Psoas muscle (tissue), 8 donors: Measurements from ENCODE around the gene FZD2. TPM values are rescaled to one million over a fixed set of nuclear protein-coding genes. Genes with fewer than 3 reads are reported as not detected.

Experiments
- ATAC-seq, 4 donors: fragments of 200-7000 bp; cut with Tn5 transposase; one replicate each; pipeline ENCODE4 v1.9.1; 2020; ENCODE audit warnings: moderate library complexity in 3 of 4, mild to moderate bottlenecking in 2 of 4
- DNase-seq, 2 donors: peaks; one replicate each; pipeline ENCODE4 v3.0.0-alpha.2; 2020
- H3K27ac ChIP-seq: fragments of 200-600 bp; one replicate; pipeline ENCODE4 v1.8.0; 2022
- H3K27me3 ChIP-seq, 3 donors: fragments of 200-600 bp in 1 of 3; one replicate each; pipeline versions ENCODE4 v1.6.1 to v1.8.0; 2013 to 2022; ENCODE audit warnings: low read length in 2 of 3, mild to moderate bottlenecking in 2 of 3, moderate library complexity in 1 of 3; ENCODE audit not compliant: insufficient read depth in 3 of 3
- H3K36me3 ChIP-seq, 2 donors: fragments of 200-600 bp in 1 of 2; one replicate each; pipeline versions ENCODE4 v1.6.1 to v1.8.0; 2013 to 2022; ENCODE audit warnings: low read depth in 1 of 2, mild to moderate bottlenecking in 1 of 2, moderate library complexity in 1 of 2; ENCODE audit not compliant: insufficient read depth in 1 of 2
- H3K4me1 ChIP-seq: fragments of 200-600 bp; one replicate; pipeline ENCODE4 v1.8.0; 2022
- H3K4me3 ChIP-seq: fragments of 200-600 bp; one replicate; pipeline ENCODE4 v1.8.0; 2022; ENCODE audit warnings: mild to moderate bottlenecking
- H3K9me3 ChIP-seq: fragments of 200-600 bp; one replicate; pipeline ENCODE4 v1.8.0; 2022
- WGBS, 3 donors: extraction: QIAGEN DNeasy Blood & Tissue Kit; methylation state at CpG; one replicate each; pipeline versions ENCODE4 v1.1.6 to v1.1.7; 2013; 5-methylcytosine and 5-hydroxymethylcytosine counted together
- intact Hi-C, 2 donors: fragments of 100-400 bp; cut with DNase I; formaldehyde crosslinking; loops; one replicate each; pipeline versions ENCODE4 v1.11.0 to v1.14.2; 2022
- polyA plus RNA-seq, 3 donors: library from polyadenylated mRNA; stranded (reverse); fragments of 200-250 nt; gene quantifications; one replicate each; pipeline ENCODE4 v1.2.3, GENCODE V29; 2013
- total RNA-seq, 4 donors: library from RNA; stranded (reverse); fragmentation: NEBNext Ultra II Directional in 2 of 4; extraction: Animal tissue kit (Norgen Biotek cat#: 25700) in 2 of 4; gene quantifications; one replicate each; pipeline versions ENCODE4 v1.2.1 to v1.2.4, GENCODE V29; 2021 to 2023
- TF ChIP-seq, protein P1 (sequence below): fragments of 200-600 bp; IDR thresholded peaks from one replicate; pipeline ENCODE4 v1.8.0; 2022; ENCODE audit warnings: antibody characterized with exemption
- donor health status: healthy with polysubstance abuse.
- donor health status: DM: no; HTN: no; CAD: no; lungs with moderate emphysema.
- donor health status: Bipolar disorder and iron deficiency.
- donor health status: healthy.
- donor health status: DM: yes; HTN: yes; CAD: no.
- donor health status: DM: no; HTN: no; CAD: no.
- donor health status: DM: no; HTN: no; CAD: no.
- donor health status: DM: yes; HTN: yes; CAD: no.

Gene FZD2
- total and polyA plus RNA-seq, 7 donors = 0.13 to 0.61 (median 0.32) TPM

DNA sequence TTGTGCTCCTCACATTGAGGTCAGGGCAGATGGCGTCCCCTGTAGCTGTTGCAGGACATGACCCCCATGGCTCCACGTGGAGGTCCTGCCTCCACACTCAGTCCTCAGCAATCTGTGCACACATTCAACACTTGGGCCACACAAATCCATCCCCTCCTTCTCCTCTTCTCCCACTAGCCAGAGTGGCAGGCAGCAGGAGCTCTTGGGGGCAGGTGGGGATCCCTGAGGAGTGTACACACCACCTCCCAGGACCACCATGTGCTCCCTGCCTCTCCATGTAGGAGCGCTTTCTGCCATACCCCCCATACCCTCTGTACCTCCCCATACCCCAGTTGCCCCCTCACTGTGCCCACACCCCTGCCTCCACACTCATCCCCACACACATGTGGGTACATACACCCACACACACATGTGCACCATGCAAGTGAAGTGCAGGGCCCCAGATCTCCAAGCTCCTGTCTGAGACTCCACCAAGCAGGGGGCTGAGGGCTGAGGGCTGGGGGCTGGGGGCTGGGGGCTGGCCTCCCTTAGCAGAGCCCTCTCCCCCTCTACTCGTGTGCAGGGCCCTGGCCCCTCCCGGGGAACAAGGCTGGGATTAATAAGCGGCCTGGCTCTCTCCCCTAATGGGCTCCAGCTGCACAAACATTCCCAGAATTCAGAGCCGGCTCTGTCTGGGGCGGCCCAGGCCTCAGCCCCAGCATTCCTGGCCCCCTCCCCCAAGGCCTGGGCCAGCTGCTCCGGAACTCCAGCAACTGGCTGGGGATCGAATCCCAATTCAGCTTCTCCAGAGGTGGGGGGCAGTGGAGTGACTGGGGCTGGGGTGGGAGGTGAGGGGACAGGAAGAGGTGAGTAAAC is 50.8 kb downstream of the FZD2 start:
- 40 to 55% (median 43%) methylated on average over 9 to 10 of the region's 10 CpGs for WGBS, 3 donors
- DNase-seq = no peak
- H3K27ac ChIP-seq = no peak overlapping the region

GRCh38 chr17:44608727-44609435 is 51.6 kb downstream of the FZD2 start:
- no peaks in the 10 kb centered on the region for H3K36me3 ChIP-seq
- H3K4me3 ChIP-seq = no peak overlapping the region
- DNase-seq = no peak
- WGBS, 3 donors = 88 to 93% (median 89%) methylated on average over 6 of the region's 6 CpGs
- H3K4me1 ChIP-seq = no peaks in the 10 kb centered on the region
- TF ChIP-seq, protein P1, sequence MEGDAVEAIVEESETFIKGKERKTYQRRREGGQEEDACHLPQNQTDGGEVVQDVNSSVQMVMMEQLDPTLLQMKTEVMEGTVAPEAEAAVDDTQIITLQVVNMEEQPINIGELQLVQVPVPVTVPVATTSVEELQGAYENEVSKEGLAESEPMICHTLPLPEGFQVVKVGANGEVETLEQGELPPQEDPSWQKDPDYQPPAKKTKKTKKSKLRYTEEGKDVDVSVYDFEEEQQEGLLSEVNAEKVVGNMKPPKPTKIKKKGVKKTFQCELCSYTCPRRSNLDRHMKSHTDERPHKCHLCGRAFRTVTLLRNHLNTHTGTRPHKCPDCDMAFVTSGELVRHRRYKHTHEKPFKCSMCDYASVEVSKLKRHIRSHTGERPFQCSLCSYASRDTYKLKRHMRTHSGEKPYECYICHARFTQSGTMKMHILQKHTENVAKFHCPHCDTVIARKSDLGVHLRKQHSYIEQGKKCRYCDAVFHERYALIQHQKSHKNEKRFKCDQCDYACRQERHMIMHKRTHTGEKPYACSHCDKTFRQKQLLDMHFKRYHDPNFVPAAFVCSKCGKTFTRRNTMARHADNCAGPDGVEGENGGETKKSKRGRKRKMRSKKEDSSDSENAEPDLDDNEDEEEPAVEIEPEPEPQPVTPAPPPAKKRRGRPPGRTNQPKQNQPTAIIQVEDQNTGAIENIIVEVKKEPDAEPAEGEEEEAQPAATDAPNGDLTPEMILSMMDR = no peak
- H3K27me3 ChIP-seq = peaks cover 0 to 5% (median 1%) of the 10 kb centered on the region in 3 donors
- no peak for ATAC-seq
- no peak overlapping the region for H3K27ac ChIP-seq
- H3K9me3 ChIP-seq = no peaks in the 10 kb centered on the region
- intact Hi-C loops = no loop called here

More for the DNA sequence above, 50.8 kb downstream of the FZD2 start:
- Histone ChIP-seq H3K9me3 (no peaks in the 10 kb centered on the region), H3K4me1 (no peaks in the 10 kb centered on the region), H3K36me3 (no peaks in the 10 kb centered on the region), H3K4me3 (no peak overlapping the region), H3K27me3 (peaks cover 0 to 6% (median 5%) of the 10 kb centered on the region in 3 donors)
- TF ChIP-seq, protein P1 = no peak
- intact Hi-C loops = no loop called here
- ATAC-seq = no peak

DNA sequence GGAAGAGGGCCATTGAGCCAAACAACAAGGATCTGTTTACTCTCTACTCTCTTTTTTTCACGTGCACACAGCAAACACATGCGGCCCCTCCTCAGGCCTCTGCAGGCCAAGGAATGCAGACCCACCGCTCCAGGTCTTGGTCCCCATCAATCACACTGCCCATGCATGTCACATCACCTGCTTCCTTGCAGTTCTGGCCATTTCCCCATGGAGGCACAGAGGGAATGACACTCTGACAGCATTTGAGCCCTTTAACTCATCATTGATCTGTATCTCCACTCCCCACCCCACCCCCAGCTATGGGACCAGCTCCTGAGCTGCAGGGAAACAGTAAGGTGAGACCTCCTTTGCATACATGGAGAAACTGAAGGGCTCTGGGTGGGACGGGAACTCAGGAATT is 53.0 kb downstream of the FZD2 start:
- 45 to 53% (median 52%) methylated on average over 4 of the region's 4 CpGs for WGBS, 3 donors
- TF ChIP-seq, protein P1 = no peak

More for the DNA sequence above, 53.0 kb downstream of the FZD2 start:
- DNase-seq = no peak
- Histone ChIP-seq H3K9me3 (no peaks in the 10 kb centered on the region), H3K36me3 (no peaks in the 10 kb centered on the region), H3K27me3 (peaks cover 0 to 6% (median 6%) of the 10 kb centered on the region in 3 donors), H3K27ac (no peak overlapping the region), H3K4me3 (no peak overlapping the region), H3K4me1 (no peaks in the 10 kb centered on the region)
- ATAC-seq = no peak
- intact Hi-C loops = no loop called here

Other genes starting within 250 kb of the FZD2 start
- under 1 TPM in 1 of 4 donors, not detected in 3; 0.39 TPM for gene RUNDC3A, start 248.9 kb upstream of the FZD2 start, total RNA-seq
- gene RUNDC3A, start 248.9 kb upstream of the FZD2 start, polyA plus RNA-seq = under 1 TPM; 0.09 to 0.21 (median 0.11) TPM
- 10 to 100 TPM; 36.4 to 57.8 (median 41.0) TPM for gene SLC25A39, start 232.7 kb upstream of the FZD2 start, total RNA-seq
- 10 to 100 TPM; 37.1 to 79.3 (median 42.4) TPM for gene SLC25A39, start 232.7 kb upstream of the FZD2 start, polyA plus RNA-seq
- 10 to 100 TPM; 37.2 to 61.0 (median 58.6) TPM for gene GRN, start 212.2 kb upstream of the FZD2 start, total RNA-seq
- gene GRN, start 212.2 kb upstream of the FZD2 start, polyA plus RNA-seq = 10 to 100 TPM; 30.8 to 44.4 (median 31.6) TPM
- gene FAM171A2, start 193.6 kb upstream of the FZD2 start, total RNA-seq = under 1 TPM; 0.11 to 0.22 (median 0.20) TPM
- under 1 TPM; 0.06 to 0.23 (median 0.08) TPM for gene FAM171A2, start 193.6 kb upstream of the FZD2 start, polyA plus RNA-seq
- under 1 TPM; 0.08 to 0.97 (median 0.23) TPM for gene ITGA2B, start 167.8 kb upstream of the FZD2 start, total RNA-seq
- gene ITGA2B, start 167.8 kb upstream of the FZD2 start, polyA plus RNA-seq = under 1 TPM; 0.13 to 0.69 (median 0.16) TPM
- 10 to 100 TPM; 16.5 to 28.1 (median 21.7) TPM for gene GPATCH8, start 54.1 kb upstream of the FZD2 start, total RNA-seq
- gene GPATCH8, start 54.1 kb upstream of the FZD2 start, polyA plus RNA-seq = 10 to 100 TPM in 2 of 3 donors, 1 to 10 TPM in 1; 5.7 to 23.5 (median 11.9) TPM
- not detected for gene MEIOC, start 99.0 kb downstream of the FZD2 start, total RNA-seq
- gene MEIOC, start 99.0 kb downstream of the FZD2 start, polyA plus RNA-seq = under 1 TPM; 0.01 to 0.04 (median 0.03) TPM
- gene CCDC43, start 132.3 kb downstream of the FZD2 start, total RNA-seq = 10 to 100 TPM; 38.2 to 52.6 (median 46.6) TPM
- gene CCDC43, start 132.3 kb downstream of the FZD2 start, polyA plus RNA-seq = 10 to 100 TPM; 32.6 to 59.6 (median 32.7) TPM
- gene DBF4B, start 151.2 kb downstream of the FZD2 start, total RNA-seq = 1 to 10 TPM; 2.0 to 3.9 (median 3.1) TPM
- 1 to 10 TPM in 2 of 3 donors, under 1 TPM in 1; 0.79 to 5.0 (median 3.2) TPM for gene DBF4B, start 151.2 kb downstream of the FZD2 start, polyA plus RNA-seq
- gene ADAM11, start 201.5 kb downstream of the FZD2 start, total RNA-seq = under 1 TPM in 2 of 4 donors, not detected in 2; 0.15 to 0.26 TPM
- gene ADAM11, start 201.5 kb downstream of the FZD2 start, polyA plus RNA-seq = under 1 TPM; 0.03 to 0.21 (median 0.05) TPM